B cell (primary cell): ENCODE results near the gene NIPSNAP3A.

Experiments used
- EZH2 ChIP-seq: IDR thresholded peaks from 2 replicates; pipeline ENCODE4 v1.6.1; 2012; ENCODE audit warnings: borderline replicate concordance, low read depth, mild to moderate bottlenecking, moderate library complexity, low read length; ENCODE audit not compliant: insufficient read depth, poor library complexity, severe bottlenecking
- TF ChIP-seq, protein P1 (sequence below): fragments of 200-600 bp; IDR thresholded peaks from one replicate; pipeline ENCODE4 v1.8.0; 2022; ENCODE audit warnings: antibody characterized with exemption, mild to moderate bottlenecking

DNA sequence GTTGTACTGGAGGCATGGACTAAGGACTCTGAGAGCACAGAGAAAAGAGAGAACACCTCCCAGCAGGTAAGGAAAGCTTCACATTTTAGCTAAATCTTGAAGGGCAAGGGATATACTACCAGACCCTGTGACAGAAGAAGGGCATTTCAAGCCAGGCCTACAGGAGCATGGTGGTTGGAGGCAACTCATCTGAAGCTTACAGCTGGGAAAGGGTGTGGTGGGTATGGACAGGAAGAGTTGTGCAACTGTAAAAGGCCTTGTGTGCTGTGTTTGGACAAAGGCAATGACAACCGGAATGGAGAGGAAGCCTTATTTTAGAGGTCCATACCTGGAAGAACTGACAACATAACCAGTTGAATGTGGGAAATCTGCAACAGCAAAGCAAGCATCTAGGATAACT lies 47.6 kb downstream of the NIPSNAP3A start:
- TF ChIP-seq, protein P1, sequence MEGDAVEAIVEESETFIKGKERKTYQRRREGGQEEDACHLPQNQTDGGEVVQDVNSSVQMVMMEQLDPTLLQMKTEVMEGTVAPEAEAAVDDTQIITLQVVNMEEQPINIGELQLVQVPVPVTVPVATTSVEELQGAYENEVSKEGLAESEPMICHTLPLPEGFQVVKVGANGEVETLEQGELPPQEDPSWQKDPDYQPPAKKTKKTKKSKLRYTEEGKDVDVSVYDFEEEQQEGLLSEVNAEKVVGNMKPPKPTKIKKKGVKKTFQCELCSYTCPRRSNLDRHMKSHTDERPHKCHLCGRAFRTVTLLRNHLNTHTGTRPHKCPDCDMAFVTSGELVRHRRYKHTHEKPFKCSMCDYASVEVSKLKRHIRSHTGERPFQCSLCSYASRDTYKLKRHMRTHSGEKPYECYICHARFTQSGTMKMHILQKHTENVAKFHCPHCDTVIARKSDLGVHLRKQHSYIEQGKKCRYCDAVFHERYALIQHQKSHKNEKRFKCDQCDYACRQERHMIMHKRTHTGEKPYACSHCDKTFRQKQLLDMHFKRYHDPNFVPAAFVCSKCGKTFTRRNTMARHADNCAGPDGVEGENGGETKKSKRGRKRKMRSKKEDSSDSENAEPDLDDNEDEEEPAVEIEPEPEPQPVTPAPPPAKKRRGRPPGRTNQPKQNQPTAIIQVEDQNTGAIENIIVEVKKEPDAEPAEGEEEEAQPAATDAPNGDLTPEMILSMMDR: no peak
- no peak for TF ChIP-seq EZH2
